HepG2 (cell line): ENCODE measurements around the gene SLIT3. TPM values are rescaled to one million over a fixed set of nuclear protein-coding genes. Genes with fewer than 3 reads are reported as not detected.

Source experiments
- ATAC-seq: fragments of 200-7000 bp; cut with Tn5 transposase; 3 replicates; pipeline ENCODE4 v1.9.1; 2020; ENCODE audit warnings: mild to moderate bottlenecking, moderate library complexity
- BruUV-seq: library from RNA; stranded (reverse); fragments of 400-500 nt; replicated peaks from 2 replicates; lab custom pipeline; 2021; lab: Mats Ljungman, UMichigan
- CTCF ChIA-PET: fragments of 300-600 bp; formaldehyde crosslinking; extraction: SDS; loops from one replicate; lab custom pipeline; 2021; ENCODE audit warnings: low total read pairs, inconsistent platforms, low intra/inter-chr PET ratio; lab: Yijun Ruan, JAX
- POLR2A ChIA-PET: fragments of 350-600 bp; sonication (Branson Sonifier 250); formaldehyde crosslinking; loops from one replicate; lab custom pipeline; 2020; ENCODE audit warnings: antibody characterized with exemption, inconsistent platforms; lab: Yijun Ruan, JAX
- DNase-seq: peaks from one replicate; pipeline ENCODE4 v3.0.0-alpha.2; 2015; ENCODE audit warnings: low spot score
- FAIRE-seq: peaks from 3 replicates; lab custom pipeline; 2011; peaks lifted over from hg19 to GRCh38; lab: Jason Lieb, UNC
- H2AFZ ChIP-seq: one replicate; pipeline ENCODE4 v1.6.1; 2011; ENCODE audit warnings: low read length, inconsistent platforms
- H3K27ac ChIP-seq: fragments of 300-600 bp; 3 replicates; pipeline ENCODE4 v1.8.0; 2011; ENCODE audit warnings: mixed run types, mild to moderate bottlenecking, mixed read lengths, low read length, inconsistent platforms; ENCODE audit not compliant: insufficient read depth; ENCODE audit errors: extremely low read length
- H3K27me3 ChIP-seq, 2 experiments: fragments of 200-600 bp in 1 of 2; 2 replicates in 1 of 2; 3 replicates in 1 of 2; pipeline versions ENCODE4 v1.6.0 to v1.8.0; 2011; ENCODE audit warnings: low read length in 2 of 2, mild to moderate bottlenecking in 2 of 2, moderate library complexity in 2 of 2, inconsistent platforms in 1 of 2; ENCODE audit not compliant: insufficient read depth in 2 of 2, control insufficient read depth in 1 of 2
- H3K36me3 ChIP-seq, 2 experiments: fragments of 200-600 bp in 1 of 2; replicated peaks in 1 of 2; 2 replicates in 1 of 2; 3 replicates in 1 of 2; pipeline versions ENCODE4 v1.5.1 to v1.8.0; 2011; ENCODE audit warnings: low read length in 2 of 2, inconsistent platforms in 1 of 2; ENCODE audit not compliant: insufficient read depth in 2 of 2, control insufficient read depth in 1 of 2
- H3K4me1 ChIP-seq: 2 replicates; pipeline ENCODE4 v1.5.1; 2012; ENCODE audit warnings: low read length, inconsistent platforms; ENCODE audit not compliant: insufficient read depth
- H3K4me2 ChIP-seq: 2 replicates; pipeline ENCODE4 v1.6.0; 2011; ENCODE audit warnings: low read depth, low read length, inconsistent platforms
- H3K4me3 ChIP-seq, 3 experiments: fragments of 200-600 bp in 1 of 3; sonication (generic), shearing (Covaris generic) in 1 of 3; replicated peaks in 1 of 3; 2 replicates each; pipeline ENCODE4 v1.5.1; 2011 to 2016; ENCODE audit warnings: low read length in 3 of 3, inconsistent platforms in 2 of 3, low read depth in 2 of 3, mild to moderate bottlenecking in 2 of 3, control low read depth in 1 of 3, mixed read lengths in 1 of 3; ENCODE audit not compliant: insufficient read depth in 1 of 3
- H3K79me2 ChIP-seq: one replicate; pipeline ENCODE4 v1.6.1; 2011; ENCODE audit warnings: low read length, inconsistent platforms; ENCODE audit not compliant: insufficient read depth
- H3K9ac ChIP-seq: 2 replicates; pipeline ENCODE4 v1.6.0; 2011; ENCODE audit warnings: mild to moderate bottlenecking, low read depth, low read length, inconsistent platforms; ENCODE audit not compliant: insufficient read depth
- H3K9me3 ChIP-seq: 2 replicates; pipeline ENCODE4 v1.5.1; 2012; ENCODE audit warnings: mild to moderate bottlenecking, low read length
- H4K20me1 ChIP-seq: 2 replicates; pipeline ENCODE4 v1.6.0; 2011; ENCODE audit warnings: inconsistent platforms, mild to moderate bottlenecking, low read length, moderate library complexity; ENCODE audit not compliant: insufficient read depth
- CHD4 ChIP-seq: fragments of 200-600 bp; sonication (generic); IDR thresholded peaks from 2 replicates; pipeline ENCODE4 v1.7.0; 2017; ENCODE audit warnings: mild to moderate bottlenecking, low read length, borderline replicate concordance
- E2F5 ChIP-seq: sonication (generic); formaldehyde crosslinking; conservative IDR thresholded peaks from 2 replicates; pipeline ENCODE4 v1.4.0; 2020; ENCODE audit warnings: missing genetic modification reagents
- MAFG ChIP-seq: sonication (generic); formaldehyde crosslinking; IDR thresholded peaks from 2 replicates; pipeline ENCODE4 v1.5.1; 2020; ENCODE audit warnings: mild to moderate bottlenecking, missing genetic modification reagents
- MED1 ChIP-seq: sonication (generic); formaldehyde crosslinking; IDR thresholded peaks from 2 replicates; pipeline ENCODE4 v1.4.0; 2020; ENCODE audit warnings: missing genetic modification reagents
- POLR2AphosphoS5 ChIP-seq: IDR thresholded peaks from 2 replicates; pipeline ENCODE4 v1.6.1; 2012; ENCODE audit warnings: low read depth, low read length
- SP140L ChIP-seq: sonication (generic); formaldehyde crosslinking; IDR thresholded peaks from 2 replicates; pipeline ENCODE4 v1.4.0; 2020; ENCODE audit warnings: missing genetic modification reagents, borderline replicate concordance
- THYN1 ChIP-seq: sonication (generic); formaldehyde crosslinking; IDR thresholded peaks from 2 replicates; pipeline ENCODE4 v1.8.1; 2023; ENCODE audit warnings: low read depth, mild to moderate bottlenecking, moderate library complexity, missing genetic modification reagents, borderline replicate concordance
- ZBTB25 ChIP-seq: IDR thresholded peaks from 2 replicates; pipeline ENCODE4 v1.6.1; 2018; ENCODE audit warnings: missing genetic modification reagents
- ZNF121 ChIP-seq: sonication (generic); formaldehyde crosslinking; IDR thresholded peaks from 2 replicates; pipeline ENCODE4 v1.5.0; 2020; ENCODE audit warnings: mild to moderate bottlenecking, missing genetic modification reagents
- ZNF629 ChIP-seq: sonication (generic); formaldehyde crosslinking; conservative IDR thresholded peaks from 2 replicates; pipeline ENCODE4 v1.5.0; 2020; ENCODE audit warnings: missing genetic modification reagents
- ZNF780A ChIP-seq: sonication (generic); formaldehyde crosslinking; IDR thresholded peaks from 2 replicates; pipeline ENCODE4 v1.8.0; 2022; ENCODE audit warnings: mild to moderate bottlenecking, missing genetic modification reagents, moderate library complexity
- WGBS: methylation state at CpG from one replicate; pipeline ENCODE4 v1.1.6; 2017; ENCODE audit warnings: low lambda C conversion rate; 5-methylcytosine and 5-hydroxymethylcytosine counted together
- in situ Hi-C: cut with HindIII; loops from 2 replicates; pipeline ENCODE4 v1.10.0; 2017; ENCODE audit warnings: low pct_unique_long_range_greater_than_20kb; ENCODE audit not compliant: extremely low pct_ligation_motif_present
- intact Hi-C: fragments of 100-400 bp; cut with micrococcal nuclease; formaldehyde crosslinking; loops from one replicate; pipeline ENCODE4 v1.10.0; 2022; ENCODE audit not compliant: unreplicated experiment
- polyA plus RNA-seq, 8 experiments: library from polyadenylated mRNA; depleted of rRNA in 3 of 8; stranded (reverse) in 7 of 8; unstranded in 1 of 8; fragments of >200 nt; fragmentation: Illumina TruSeq in 4 of 8; extraction: Trizol in 4 of 8; gene quantifications; 2 replicates each; pipeline versions ENCODE4 v1.2.1 to v1.2.3, GENCODE V29; 2011 to 2016; ENCODE audit warnings: low read depth in 4 of 8, missing spikeins in 1 of 8, mixed read lengths in 1 of 8; ENCODE audit not compliant: insufficient read depth in 1 of 8
- total RNA-seq, 5 experiments: library from RNA; depleted of rRNA; stranded (reverse); fragments of >200 nt; fragmentation: Illumina TruSeq; extraction: Trizol; gene quantifications; 2 replicates each; pipeline ENCODE4 v1.2.3, GENCODE V29; 2016; ENCODE audit warnings: low read depth in 1 of 5
- TF ChIP-seq, protein P1 (sequence below): sonication (generic); formaldehyde crosslinking; IDR thresholded peaks from 2 replicates; pipeline ENCODE4 v1.4.0; 2020; ENCODE audit warnings: missing genetic modification reagents, borderline replicate concordance
- TF ChIP-seq, protein P2 (sequence below): sonication (generic); formaldehyde crosslinking; IDR thresholded peaks from 2 replicates; pipeline ENCODE4 v1.4.0; 2020; ENCODE audit warnings: missing genetic modification reagents
- TF ChIP-seq, protein P3 (sequence below): sonication (generic); formaldehyde crosslinking; IDR thresholded peaks from 2 replicates; pipeline ENCODE4 v1.5.0; 2020; ENCODE audit warnings: mild to moderate bottlenecking, missing genetic modification reagents

SLIT3 gene
- total and polyA plus RNA-seq, 2 of the 13 experiments (the other 11 are each of a cell fraction or from before 2014, with no cell fraction given), result not detected

- no peak overlapping the region for H3K4me3 ChIP-seq
- intact Hi-C loops, result no loop called here
- H3K27ac ChIP-seq, result no peak overlapping the region
- peak; percentile 35; the same call in 1 of the 3 replicates for ATAC-seq
- no TSS peak for BruUV-seq
- 0% methylated on average over 3 of the region's 3 CpGs for WGBS
- no peak overlapping the region for H3K9ac ChIP-seq
- no peaks in the 10 kb centered on the region for H3K4me1 ChIP-seq
- no peak for DNase-seq
- H3K27me3 ChIP-seq, result no peaks in the 10 kb centered on the region; a peak in 1 of 5 replicates
- ChIA-PET POLR2A (no interaction called here), CTCF (no interaction called here)
- in situ Hi-C loops, result no loop called here
- no peak for FAIRE-seq
- no peaks in the 10 kb centered on the region for H3K79me2 ChIP-seq
- no peak overlapping the region for H2AFZ ChIP-seq
- H3K36me3 ChIP-seq, result no peaks in the 10 kb centered on the region
- H3K4me2 ChIP-seq, result no peak overlapping the region
- no peaks in the 10 kb centered on the region for H3K9me3 ChIP-seq
- no peaks in the 10 kb centered on the region for H4K20me1 ChIP-seq
- TF ChIP-seq, protein P1, sequence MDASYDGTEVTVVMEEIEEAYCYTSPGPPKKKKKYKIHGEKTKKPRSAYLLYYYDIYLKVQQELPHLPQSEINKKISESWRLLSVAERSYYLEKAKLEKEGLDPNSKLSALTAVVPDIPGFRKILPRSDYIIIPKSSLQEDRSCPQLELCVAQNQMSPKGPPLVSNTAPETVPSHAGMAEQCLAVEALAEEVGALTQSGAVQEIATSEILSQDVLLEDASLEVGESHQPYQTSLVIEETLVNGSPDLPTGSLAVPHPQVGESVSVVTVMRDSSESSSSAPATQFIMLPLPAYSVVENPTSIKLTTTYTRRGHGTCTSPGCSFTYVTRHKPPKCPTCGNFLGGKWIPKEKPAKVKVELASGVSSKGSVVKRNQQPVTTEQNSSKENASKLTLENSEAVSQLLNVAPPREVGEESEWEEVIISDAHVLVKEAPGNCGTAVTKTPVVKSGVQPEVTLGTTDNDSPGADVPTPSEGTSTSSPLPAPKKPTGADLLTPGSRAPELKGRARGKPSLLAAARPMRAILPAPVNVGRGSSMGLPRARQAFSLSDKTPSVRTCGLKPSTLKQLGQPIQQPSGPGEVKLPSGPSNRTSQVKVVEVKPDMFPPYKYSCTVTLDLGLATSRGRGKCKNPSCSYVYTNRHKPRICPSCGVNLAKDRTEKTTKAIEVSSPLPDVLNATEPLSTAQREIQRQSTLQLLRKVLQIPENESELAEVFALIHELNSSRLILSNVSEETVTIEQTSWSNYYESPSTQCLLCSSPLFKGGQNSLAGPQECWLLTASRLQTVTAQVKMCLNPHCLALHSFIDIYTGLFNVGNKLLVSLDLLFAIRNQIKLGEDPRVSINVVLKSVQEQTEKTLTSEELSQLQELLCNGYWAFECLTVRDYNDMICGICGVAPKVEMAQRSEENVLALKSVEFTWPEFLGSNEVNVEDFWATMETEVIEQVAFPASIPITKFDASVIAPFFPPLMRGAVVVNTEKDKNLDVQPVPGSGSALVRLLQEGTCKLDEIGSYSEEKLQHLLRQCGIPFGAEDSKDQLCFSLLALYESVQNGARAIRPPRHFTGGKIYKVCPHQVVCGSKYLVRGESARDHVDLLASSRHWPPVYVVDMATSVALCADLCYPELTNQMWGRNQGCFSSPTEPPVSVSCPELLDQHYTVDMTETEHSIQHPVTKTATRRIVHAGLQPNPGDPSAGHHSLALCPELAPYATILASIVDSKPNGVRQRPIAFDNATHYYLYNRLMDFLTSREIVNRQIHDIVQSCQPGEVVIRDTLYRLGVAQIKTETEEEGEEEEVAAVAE, result no peak
- TF ChIP-seq CHD4 (no peak), MAFG (CRISPR knock-in tag) (no peak), MED1 (CRISPR knock-in tag) (no peak), THYN1 (CRISPR knock-in tag) (no peak), ZNF121 (CRISPR knock-in tag) (no peak), POLR2AphosphoS5 (no peak), ZBTB25 (CRISPR knock-in tag) (no peak), ZNF780A (CRISPR knock-in tag) (no peak), SP140L (CRISPR knock-in tag) (no peak), ZNF629 (CRISPR knock-in tag) (no peak), E2F5 (CRISPR knock-in tag) (no peak)
- TF ChIP-seq, protein P2, sequence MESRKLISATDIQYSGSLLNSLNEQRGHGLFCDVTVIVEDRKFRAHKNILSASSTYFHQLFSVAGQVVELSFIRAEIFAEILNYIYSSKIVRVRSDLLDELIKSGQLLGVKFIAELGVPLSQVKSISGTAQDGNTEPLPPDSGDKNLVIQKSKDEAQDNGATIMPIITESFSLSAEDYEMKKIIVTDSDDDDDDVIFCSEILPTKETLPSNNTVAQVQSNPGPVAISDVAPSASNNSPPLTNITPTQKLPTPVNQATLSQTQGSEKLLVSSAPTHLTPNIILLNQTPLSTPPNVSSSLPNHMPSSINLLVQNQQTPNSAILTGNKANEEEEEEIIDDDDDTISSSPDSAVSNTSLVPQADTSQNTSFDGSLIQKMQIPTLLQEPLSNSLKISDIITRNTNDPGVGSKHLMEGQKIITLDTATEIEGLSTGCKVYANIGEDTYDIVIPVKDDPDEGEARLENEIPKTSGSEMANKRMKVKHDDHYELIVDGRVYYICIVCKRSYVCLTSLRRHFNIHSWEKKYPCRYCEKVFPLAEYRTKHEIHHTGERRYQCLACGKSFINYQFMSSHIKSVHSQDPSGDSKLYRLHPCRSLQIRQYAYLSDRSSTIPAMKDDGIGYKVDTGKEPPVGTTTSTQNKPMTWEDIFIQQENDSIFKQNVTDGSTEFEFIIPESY, result no peak
- TF ChIP-seq, protein P3, sequence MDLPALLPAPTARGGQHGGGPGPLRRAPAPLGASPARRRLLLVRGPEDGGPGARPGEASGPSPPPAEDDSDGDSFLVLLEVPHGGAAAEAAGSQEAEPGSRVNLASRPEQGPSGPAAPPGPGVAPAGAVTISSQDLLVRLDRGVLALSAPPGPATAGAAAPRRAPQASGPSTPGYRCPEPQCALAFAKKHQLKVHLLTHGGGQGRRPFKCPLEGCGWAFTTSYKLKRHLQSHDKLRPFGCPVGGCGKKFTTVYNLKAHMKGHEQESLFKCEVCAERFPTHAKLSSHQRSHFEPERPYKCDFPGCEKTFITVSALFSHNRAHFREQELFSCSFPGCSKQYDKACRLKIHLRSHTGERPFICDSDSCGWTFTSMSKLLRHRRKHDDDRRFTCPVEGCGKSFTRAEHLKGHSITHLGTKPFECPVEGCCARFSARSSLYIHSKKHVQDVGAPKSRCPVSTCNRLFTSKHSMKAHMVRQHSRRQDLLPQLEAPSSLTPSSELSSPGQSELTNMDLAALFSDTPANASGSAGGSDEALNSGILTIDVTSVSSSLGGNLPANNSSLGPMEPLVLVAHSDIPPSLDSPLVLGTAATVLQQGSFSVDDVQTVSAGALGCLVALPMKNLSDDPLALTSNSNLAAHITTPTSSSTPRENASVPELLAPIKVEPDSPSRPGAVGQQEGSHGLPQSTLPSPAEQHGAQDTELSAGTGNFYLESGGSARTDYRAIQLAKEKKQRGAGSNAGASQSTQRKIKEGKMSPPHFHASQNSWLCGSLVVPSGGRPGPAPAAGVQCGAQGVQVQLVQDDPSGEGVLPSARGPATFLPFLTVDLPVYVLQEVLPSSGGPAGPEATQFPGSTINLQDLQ (CRISPR knock-in tag), result no peak
Measured at GRCh38 chr5:169226895-169227294, 74.0 kb downstream of the SLIT3 start.
